Measurements from ENCODE around the gene FGF19.

Gene FGF19

DNA sequence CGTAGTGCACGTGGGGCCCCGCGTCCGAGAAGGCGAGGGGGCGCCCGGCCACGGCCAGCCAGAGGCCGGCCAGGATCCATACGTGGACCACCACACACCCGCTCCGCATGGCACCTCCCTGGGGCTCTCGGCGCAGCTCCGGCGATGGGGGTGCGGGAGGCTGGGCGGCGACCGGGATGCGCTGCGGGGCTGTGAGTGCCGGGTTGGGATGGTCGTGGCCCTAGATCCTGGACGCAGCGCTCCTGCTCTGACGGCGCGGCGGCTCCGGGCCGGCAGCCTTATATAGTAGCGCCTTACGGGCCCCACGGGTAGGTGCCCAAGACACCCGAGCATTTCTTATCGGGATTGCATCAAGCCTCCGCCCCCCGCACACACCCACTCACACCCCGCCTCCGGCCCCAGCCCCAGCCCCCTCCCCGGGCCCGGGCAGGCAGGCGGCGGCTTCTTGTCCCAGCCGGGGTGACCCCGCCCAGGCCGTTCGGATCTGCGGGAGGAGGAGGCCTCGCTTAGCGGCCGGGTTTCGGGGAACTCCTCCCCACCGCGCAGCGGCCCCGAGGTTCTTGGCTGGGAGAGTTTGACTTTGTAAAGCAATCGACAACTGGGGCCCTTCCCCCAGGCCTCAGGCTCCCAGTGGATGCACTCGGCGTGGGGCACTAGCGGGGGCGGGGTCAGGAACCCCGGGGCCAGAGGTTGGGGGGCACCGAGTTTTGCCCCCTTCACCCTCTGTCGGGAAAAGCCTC is at the start of gene FGF19:
Gene FGF19 (minus strand): TSS at position 255 of the 740 bp plus-strand sequence. CDS start 146 bp downstream, at position 109.
- no peak for DNase-seq

- DNase-seq = no peak
Measured at GRCh38 chr11:69752890-69753289, 49.1 kb upstream of the FGF19 start.

DNA sequence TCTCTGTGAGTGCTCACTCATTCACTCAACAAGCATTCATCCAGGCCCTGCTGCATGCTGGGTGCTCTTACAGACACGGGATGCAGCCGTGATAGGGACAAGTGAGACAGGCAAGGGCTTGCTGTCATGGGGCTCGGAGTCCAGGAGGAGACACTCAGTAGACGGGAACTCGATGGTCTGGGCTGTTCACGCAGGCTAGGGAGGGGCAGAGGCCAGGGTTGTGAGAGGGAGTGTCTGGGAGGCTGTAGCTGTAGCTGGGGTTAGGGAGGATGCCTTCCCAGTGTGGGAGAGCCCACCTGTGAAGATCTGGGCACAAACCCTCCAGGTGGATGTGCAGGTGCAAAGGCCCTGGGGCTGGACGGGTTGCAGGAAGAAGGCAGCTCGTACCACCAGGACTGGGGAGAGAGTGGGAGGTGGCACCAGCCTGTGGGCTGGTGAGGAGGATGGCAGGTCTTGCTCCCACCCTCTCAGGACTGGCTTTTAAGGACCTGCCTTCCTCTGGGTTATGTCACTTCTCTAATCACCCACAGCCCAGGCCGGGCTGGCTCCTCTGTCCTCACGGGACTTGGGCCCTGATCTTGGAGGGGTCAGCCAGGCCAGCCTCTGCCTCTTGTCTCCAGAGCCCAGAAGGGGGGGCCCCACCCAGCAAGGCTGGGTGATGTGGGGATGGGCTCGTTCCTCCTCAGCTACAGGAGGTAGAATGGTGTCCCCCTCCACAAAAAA is 47.2 kb upstream of the FGF19 start:
- DNase-seq = no peak

DNA sequence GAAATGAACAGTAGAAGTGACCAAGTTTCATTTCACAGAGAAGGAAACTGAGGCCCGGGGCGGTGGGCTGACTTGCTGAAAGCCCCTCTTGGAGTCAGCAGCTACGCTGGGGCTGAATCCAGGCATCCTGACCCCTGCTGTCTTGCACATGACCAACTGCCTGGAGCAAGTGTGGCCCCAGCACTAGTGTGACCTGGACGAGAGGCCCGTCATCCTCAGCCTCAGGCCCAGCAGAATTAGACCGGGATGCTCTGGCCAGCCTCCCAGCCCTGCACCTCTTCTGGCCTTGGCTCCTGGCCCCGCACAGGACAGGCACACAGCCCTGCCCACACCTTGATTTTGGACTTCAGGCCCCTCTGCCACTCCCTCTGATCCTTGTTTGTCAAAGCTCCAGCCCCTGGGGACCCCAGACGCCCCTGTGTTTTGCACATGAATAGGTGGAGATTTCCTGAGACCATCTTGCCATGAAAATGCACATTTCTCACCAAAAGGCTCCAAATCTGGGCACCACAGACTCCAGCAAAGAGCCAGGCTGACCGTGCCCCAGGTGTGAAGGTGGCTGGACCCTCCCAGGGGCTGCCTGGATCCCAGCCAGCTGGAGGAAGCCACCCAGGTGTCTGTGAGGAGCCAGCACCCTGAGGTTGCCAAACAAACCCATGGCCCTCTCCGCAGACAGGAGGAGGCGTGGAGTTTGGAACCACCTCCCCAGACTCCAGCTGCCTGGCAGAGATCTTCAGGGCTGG is 46.5 kb upstream of the FGF19 start:
- no peak for DNase-seq

DNA sequence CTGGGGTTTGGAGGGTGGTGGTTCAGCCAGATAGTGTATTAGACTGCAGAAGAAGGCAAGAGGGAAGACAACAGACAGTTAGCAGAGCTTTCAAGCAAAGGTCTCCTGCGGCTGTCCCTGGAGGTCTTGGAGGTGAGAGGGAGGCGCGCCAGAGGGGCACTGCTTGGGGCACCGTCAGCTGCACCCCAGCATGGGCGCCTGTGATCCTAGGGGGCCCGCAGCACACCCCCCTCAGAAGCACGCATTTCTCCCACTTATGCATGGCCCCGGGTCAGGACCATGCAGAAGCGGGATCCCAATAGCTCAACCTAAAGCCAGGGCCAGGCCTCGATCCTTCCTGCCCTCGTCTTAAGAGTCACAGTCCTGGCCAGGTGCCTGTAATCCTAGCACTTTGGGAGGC is 44.8 kb upstream of the FGF19 start:
- DNase-seq = no peak

GRCh38 chr11:69746752-69747742 is 43.2 kb upstream of the FGF19 start:
- no peak for DNase-seq

DNA sequence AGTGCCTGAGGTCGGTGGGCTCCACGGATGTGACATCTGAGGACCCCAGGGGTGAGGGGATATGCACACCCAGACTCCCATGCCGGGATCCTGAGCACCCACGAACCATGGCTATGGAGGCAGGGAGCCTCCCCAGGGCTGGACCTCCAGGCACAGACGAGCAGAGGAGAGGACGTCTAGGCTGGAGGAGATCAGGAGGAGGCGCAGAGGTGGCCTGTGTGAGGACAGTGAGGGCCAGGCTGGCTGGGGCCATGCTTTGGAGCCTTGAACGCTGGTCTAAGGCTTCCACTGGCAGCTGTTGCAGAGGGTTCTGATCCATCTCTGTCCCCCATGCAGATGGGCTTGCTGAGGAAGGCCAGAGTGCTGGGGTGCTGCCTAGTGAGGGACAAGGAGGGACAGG is 42.3 kb upstream of the FGF19 start:
- DNase-seq = no peak

- DNase-seq = no peak
Measured at GRCh38 chr11:69745201-69745600, 41.4 kb upstream of the FGF19 start.

- no peak for DNase-seq
Measured at GRCh38 chr11:69744435-69744834, 40.6 kb upstream of the FGF19 start.

DNA sequence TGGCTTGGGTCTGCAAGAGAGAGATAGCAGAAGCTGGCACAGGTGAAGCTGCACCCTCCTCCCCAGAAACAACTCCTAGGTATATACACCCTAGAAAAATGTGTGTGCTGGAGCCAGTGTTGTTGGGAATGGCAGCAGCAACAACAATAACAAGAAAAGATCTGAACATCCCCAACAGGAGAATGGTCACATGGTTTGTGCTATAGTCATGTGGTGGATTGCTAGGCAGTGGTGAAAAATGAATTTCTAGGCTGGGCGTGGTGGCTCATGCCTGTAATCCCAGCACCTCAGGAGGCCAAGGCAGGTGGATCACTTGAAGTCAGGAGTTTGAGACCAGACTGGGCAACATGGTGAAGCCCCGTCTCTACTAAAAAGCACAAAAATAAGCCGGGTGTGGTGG is 31.0 kb upstream of the FGF19 start:
- DNase-seq = no peak

DNA sequence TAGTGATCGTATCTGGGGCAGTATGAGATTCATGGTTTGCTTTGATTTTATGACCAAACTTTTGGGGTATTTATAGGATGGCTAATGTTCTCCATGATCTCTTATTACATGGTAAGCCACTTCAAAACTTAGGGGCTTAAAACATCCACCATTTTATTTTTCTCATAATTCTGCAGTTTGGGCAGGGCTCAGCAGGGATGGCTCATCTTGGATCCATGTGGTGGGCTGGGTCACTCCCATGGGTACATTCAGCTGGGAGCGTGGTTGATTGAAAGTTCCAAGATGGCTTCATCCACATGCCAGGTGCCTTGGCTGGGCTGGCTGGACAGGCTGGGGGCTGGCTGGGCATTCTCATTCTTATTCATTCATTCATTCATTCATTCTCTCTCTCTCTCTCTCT is 30.5 kb upstream of the FGF19 start:
- no peak for DNase-seq

DNA sequence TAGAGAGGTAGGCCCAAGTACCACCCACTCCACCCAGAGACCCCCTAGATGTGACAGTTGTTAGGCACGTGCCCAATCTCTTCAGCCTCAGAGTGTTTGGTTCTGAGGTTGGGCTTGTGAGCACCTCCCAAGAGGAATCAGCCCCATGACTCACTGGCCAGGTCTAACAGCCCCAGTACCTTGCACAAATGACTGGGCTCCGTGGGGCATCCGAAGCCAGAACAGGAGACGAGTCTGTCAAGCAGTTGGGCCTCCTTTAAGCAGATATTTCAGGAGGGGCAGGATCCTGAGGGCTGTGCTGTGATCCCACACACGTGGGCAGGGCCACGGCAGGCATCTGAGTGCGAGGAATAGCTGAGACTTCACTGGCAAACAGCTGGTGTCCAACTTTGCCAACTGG is 29.1 kb upstream of the FGF19 start:
- no peak for DNase-seq

GRCh38 chr11:69731110-69731509 is 27.3 kb upstream of the FGF19 start:
- no peak for DNase-seq

DNA sequence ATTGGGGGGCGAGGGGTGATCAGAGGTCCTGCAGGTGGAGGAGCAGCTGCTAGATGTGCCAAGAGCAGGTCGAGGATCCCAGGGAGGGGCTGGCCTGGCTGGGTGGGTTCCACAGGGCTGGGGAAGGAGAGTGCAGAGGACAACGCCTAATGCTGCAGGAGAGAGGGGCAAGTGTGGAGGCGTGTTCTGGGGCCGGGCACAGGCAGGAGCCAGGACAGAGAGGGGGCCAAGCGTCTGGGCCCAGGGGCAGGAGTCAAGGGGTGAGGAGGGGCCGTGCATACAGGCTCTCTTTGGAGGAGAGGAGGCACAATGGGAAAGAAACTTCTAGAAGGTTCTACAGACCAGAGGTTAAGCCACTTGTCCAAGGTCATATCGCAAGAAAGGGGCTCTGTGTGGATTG is 26.7 kb upstream of the FGF19 start:
- DNase-seq = no peak

GRCh38 chr11:69729252-69729651 is 25.4 kb upstream of the FGF19 start:
- DNase-seq = no peak

GRCh38 chr11:69727266-69727665 is 23.4 kb upstream of the FGF19 start:
- DNase-seq = no peak

DNA sequence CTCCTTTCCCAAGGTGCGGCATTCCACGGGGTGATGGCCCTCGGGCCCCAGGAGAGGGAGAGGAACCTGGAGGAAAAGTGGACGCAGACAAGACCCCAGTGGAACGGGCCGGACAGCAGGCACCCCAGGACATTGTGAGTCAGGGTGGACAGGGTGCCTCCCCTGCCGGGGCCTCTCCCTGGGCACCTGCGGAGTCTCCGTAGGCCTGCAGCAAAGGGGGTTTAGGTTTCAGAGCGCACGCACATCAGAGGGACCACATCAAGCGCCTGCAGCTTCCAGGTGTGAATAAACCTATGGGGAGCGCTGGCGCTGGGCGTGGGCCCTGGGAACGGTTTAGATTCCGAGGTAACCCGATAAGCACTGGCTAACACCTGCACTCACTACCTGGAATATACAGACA is 22.7 kb upstream of the FGF19 start:
- no peak for DNase-seq

GRCh38 chr11:69726019-69726418 is 22.2 kb upstream of the FGF19 start:
- no peak for DNase-seq

DNA sequence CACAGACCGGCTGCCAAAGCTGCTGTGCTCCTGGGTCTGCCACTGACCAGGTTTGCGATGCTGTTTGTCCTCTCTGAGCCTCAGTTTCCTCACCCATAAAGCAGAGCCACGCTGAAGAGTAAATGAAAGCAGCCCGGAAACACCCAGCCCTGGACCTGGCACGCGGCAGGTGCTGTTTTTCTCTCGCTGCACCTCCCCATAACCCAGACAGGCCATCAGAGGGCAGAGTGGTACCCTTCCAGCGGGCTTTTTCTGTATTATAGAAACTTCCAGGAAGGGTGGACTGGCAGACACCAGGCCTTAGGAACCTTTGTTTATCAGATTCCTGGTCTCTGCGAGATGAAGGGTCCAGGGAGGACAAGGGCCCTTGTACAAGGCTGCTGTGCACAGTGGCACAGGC is 17.9 kb upstream of the FGF19 start:
- DNase-seq = no peak

DNA sequence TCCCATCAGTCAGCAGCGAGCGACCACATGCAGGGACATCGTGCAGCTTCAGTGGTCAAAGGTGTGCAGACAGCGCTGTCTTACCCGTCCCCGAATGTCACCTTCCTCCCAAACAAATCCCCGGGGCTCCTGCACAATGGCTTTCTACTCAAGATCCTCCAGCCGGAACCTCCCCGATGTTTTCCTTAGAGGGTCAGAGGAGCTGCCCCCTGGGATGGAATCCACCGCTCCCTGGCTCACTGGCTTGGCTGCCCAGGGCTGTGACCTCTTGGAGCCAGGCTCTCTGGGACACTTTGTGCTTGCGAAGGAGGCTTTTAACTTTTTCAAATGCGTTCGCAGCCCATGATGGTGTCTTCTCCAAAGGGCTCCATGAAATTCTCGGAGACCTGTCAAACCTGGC is 17.3 kb upstream of the FGF19 start:
- DNase-seq = no peak

DNA sequence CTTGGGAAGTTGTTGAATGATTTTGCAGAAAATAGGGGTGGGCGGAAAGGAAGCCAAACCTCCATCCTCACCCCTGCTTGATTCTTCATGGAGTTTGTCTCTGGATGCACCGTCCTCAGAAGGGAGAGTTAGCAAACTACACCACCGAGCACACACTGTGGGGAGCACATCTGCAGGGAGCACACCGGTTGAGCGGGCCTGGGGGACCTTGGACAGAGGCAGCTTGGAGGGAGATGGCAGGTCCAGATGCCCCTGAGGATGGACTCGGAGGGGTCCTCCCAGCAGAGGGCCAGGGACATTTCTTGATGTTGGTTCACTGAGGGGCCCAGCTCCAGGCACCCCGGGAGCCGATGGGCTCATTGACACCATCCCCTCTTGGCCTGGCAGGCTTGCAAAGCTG is 15.1 kb upstream of the FGF19 start:
- DNase-seq = no peak

- DNase-seq = no peak
Measured at GRCh38 chr11:69718147-69718546, 14.3 kb upstream of the FGF19 start.

Measured in NCI-H446 treated with DMSO at 0.1 percent for 48 hours (cell line).